HG03196 (cell line): Measurements from ENCODE around the gene RAB13.

Experiments used
- ATAC-seq: cut with Tn5 transposase; IDR thresholded peaks from one replicate; pipeline ENCODE4 v1.9.1; 2021; ENCODE audit not compliant: unreplicated experiment

RAB13 gene

DNA sequence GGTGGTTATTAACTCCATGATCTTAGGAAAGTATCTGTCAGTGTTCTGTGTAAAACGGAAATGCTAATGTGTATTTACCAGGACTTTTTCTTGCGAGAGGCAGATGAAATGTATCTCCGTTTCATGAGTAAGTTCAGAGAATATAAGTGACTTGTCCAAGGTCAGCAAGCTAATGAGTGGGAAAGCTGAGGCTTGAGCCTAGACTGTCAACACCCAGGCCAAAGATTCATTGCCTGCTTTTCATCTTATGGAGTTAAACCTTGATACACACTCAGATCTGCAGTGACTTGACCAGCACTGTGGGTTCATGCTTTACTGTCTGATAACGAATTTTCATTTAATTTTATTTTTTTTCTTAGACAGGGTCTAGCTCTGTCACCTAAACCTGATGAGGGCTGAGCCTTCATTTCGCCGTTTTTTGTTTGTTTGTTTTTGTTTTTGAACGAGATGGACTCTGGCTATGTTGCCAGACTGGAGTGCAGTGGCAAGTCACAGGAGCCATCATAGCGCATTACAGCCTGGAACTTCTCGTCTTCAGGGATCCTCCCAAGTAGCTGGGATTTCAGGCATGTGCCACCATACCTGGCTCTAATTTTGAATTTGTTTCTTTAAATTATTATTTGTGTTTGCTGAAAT is 7.7 kb downstream of the RAB13 start:
- ATAC-seq, result no peak

DNA sequence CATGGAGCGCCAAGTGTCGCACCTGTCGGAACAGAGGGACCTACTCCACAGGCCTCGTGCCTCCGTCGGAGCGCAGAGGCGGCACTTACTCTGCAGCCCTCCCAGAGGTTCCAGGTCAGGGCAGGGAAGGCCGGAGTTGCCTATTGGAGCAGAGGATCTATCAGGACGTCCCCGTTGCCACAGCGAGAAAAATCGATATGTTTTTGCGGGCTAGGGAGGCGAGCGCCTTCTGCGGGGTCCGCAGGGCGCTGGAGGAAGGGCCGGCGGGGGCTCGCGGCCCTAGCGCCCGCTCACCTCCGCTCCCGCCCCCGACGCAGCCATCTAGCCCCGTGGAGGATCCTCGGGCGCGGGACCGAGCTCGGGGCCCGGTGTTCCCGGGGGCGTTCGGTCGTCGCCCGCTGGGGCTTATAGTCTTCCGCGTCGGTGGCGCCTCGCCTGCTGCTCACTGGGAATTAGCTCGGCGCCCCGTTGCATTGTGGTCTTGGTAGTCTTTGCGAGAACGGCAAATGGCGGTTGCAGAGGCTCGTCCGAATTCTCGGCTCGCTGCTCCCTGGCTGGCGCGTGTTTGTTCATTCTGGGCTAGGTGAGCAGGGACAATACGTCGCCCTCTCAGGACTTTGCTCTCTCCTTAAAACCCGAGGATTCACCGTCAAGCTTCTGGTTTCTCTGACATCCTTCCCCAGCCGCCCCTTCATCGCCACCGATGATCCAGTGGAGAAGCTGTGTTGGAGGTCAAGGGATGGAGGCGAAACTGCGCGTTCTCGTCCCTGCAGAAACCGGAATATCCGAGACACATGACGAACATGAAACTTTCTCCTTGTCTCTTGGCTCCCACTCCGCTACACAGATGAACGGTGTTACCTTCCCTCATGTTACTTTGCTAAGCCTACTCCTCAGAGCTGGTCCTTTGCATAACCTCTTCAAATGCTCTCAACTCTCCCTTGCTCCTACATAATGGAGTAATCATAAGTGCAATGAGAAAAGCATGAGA is 8.6 kb downstream of the RAB13 start, which contains the start of gene JTB:
TSS of gene JTB (minus strand) at position 425 of the 991 bp plus-strand sequence. CDS start at position 3, 422 bp downstream.
- peak; percentile 79 for ATAC-seq

DNA sequence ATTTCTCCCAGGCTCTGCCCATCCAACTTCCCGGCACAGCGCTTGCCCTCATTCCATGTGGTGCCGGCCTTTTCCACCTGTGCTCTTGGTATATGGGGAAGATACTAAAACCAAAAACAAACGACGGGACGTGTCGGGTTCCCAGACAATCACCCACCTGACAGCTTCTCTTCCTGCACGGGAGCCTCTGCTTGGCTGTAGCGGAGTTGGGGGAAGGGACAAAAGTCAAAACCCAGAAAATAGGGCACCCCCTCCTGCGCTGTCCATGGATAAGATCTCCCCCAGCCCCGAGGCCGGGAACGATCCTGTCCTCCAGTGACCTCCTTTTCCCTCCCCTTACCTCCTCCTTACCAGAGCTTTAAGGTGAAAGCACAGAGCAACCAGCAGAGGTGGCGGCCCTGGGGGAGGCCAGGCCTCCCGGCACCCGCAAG is 9.3 kb downstream of the RAB13 start:
- ATAC-seq, result no peak

DNA sequence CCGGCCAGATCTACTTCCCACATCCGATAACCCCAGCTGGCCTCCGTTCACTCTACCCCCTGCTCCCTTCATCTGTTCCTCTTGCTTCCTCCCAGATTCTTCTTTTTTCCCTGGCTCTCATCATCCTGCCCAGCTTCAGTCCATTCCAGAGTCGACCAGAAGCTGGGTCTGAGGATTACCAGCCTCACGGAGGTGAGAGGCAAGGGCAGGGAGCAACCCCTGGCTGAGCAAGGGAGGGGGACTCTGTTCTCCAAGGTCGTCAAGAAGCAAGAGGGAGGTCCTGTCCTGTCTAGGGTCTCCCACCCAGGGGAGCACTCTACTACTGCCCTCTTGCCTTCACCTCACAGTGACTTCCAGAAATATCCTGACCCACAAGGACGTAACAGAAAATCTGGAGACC is 12.6 kb downstream of the RAB13 start:
- ATAC-seq, result no peak

DNA sequence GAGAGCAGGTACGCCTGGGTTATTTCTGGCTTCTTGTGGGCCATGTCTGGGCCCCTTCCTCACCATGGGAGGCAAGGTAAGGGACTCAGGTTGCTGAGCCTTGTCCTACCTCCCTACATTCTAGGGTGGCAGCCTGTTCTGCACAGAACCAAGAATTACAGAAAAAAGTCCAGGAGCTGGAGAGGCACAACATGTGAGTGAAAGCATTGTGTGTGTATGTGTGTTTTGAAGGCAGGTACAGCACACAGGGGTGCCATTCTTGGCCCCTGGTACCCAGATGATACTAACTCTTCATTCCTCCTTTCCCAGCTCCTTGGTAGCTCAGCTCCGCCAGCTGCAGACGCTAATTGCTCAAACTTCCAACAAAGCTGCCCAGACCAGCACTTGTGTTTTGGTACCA is 13.1 kb downstream of the RAB13 start:
- ATAC-seq, result no peak

DNA sequence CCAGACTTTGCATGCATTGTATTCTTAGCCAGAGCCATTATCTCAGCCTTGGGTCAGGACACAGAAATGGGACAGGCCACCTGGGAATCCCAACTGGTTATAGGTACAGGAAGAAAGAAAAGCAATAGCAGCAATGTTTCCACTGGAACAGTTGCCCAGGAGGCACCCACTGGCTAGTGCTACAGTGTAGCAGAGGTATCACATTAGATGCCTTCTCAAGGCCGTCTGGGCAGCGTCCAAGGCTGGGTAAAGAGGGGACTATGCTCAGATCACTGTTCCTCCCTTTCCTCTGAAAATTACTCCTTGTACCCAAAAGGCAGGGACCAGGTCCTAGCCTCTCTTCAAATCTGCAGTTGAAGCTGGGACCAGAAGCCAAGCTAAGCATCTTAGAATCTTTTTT is 15.8 kb downstream of the RAB13 start:
- no peak for ATAC-seq

DNA sequence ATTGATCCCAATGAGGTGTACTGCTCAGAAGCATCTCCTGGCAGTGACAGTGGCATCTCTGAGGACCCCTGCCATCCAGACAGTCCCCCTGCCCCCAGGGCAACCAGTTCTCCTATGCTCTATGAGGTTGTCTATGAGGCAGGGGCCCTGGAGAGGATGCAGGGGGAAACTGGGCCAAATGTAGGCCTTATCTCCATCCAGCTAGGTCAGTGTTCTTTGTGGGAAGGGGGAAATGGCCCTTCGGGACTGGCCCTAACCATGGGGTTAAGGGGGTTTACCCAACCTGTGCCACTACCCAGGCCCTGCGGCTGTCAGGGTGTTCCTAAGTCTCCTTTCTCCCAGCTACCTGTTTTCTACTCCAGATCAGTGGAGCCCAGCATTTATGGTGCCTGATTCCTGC is 17.2 kb downstream of the RAB13 start:
- no peak for ATAC-seq

DNA sequence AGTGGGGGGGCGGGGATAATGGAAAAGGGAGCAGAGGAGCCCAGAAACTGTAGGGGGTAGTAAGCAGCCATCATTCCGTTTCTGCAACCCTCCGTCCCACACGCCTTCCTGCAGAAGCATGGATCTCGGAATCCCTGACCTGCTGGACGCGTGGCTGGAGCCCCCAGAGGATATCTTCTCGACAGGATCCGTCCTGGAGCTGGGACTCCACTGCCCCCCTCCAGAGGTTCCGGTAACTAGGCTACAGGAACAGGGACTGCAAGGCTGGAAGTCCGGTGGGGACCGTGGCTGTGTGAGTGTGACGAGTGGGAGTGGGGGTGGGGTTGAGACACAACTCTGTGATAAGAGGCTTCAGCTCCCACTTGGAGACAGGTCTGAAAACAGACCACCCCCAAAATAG is 17.7 kb downstream of the RAB13 start:
- no peak for ATAC-seq

DNA sequence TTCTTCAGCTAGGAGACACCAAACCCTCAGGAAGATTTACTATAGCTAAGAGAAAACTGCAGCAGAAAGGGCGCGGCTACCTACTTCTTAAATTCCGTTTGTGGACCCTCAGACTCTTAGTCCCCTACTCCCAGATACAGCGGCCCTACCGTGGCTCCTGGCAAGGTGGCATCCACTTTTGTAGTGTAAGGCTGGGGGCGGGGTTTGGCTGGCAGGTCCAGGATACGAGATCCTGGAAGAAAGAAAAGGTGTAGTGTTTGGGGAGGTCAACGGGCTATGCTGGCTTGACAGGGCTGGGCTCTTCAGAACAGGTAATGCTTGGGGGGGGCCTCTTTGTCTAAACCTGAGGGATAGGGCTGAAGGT is 18.2 kb downstream of the RAB13 start:
- ATAC-seq, result no peak

DNA sequence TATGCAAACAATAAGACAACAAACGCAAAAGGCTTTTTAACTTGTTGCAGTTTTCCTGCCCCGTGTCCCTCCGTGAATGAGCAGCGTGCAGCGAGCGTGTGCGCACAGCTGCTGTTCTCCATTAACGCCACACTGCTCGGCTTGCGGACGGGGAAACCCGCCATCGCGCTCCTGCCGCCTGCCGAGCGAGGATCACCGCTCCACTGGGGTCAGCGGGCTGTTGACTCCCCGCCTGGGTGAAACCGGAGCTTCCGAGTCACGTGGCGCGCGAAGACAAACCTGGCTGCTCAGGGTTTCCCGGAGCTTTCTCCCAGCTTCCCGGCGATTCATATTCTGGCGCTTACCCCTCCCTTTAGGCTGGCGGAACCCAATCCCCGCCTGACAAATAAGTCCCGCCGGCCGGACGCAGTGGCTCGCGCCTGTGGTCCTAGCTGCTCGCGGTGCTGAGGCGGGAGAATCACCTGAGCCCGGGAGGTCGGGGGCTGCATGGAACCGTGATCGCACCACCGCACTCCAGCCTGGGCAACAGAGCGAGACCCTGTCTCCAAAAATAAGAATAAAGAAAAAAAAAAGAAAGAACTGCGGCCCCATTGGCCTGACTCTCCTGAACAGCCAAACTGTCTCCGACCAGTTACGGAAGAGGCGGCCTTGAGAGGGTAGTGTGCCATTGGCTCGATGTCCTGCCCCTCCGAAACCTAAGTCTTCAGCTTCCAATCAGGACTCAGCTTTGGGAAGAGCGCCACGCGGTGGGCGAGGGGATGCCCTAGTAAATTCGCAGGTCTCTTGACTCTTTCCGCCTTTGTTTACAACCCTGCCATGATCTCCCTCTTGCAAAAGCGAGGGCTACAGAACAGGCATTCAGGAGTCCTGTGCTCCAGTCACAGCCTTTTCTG is 18.8 kb downstream of the RAB13 start, which contains the start of gene CREB3L4:
TSS of gene CREB3L4 (plus strand) at position 796 of the 893 bp plus-strand sequence. CDS start 624 bp downstream, outside the sequence.
- peak; percentile 68 for ATAC-seq

DNA sequence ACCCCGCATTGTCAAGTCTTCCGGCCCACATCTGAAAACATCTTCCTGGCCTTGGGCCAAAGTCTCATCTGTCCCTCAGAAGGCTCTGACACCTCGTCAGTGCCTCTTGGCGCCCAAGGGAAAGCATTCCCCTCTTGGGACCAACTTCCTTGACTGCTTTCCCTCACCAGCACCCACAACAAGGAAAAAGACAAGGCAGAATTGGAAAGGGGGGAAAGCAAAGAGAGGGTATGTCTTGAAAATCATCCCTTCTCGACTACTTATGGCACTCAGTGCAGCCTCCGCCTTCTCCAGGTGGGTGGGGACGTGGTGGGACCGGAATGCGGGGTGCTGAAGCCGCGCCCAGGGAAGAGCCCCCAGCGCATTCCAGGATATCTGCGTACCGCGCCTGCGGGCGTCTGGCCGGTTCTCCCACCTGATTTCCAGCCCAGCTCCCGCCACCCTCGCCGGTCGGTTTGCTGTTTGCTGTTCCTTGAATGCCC is 22.2 kb downstream of the RAB13 start:
- no peak for ATAC-seq

DNA sequence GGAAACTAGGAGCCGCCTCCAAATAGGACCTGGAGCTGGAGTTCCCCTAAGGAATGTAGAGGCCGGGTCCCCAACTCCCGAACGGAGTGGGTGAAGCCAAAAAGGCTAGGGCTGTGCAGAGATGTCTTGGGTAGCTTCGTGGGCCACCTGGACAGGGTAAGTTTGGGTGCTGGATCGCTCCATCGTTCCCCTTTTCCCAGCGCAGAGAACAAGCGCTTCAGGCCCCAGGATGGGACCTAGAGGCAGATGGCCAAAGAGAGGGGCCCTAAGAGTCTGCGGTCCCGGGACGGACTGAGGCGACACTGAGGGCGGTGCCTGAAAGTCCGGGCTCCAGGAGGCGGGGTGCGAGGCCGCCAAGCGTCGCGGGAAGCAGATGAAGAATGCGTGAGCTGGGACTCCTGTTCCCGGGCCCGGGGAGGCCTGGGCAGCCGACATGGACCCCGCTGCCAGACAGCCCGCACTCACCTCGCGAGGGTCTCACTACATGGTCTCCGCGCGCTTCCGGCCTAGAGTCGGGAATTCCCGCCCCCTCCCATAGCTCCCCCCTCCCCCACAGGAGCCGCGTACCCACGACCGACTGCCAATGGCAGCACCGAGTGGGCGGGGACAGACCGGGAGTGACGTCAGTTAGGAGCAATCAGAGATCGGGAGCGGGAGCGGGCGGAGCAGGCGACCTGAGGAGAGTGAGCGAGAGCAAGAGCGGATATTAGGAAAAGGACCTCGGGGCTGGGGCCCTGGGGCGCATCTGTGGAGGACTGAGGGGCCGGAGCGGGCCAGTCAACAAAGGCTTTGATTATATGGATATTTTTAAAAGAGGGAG is 22.9 kb downstream of the RAB13 start, which contains the start of gene SLC39A1:
TSS of gene SLC39A1 (minus strand) at position 508 of the 820 bp plus-strand sequence. CDS start 822 bp downstream, outside the sequence.
- ATAC-seq, result peak; percentile 41

DNA sequence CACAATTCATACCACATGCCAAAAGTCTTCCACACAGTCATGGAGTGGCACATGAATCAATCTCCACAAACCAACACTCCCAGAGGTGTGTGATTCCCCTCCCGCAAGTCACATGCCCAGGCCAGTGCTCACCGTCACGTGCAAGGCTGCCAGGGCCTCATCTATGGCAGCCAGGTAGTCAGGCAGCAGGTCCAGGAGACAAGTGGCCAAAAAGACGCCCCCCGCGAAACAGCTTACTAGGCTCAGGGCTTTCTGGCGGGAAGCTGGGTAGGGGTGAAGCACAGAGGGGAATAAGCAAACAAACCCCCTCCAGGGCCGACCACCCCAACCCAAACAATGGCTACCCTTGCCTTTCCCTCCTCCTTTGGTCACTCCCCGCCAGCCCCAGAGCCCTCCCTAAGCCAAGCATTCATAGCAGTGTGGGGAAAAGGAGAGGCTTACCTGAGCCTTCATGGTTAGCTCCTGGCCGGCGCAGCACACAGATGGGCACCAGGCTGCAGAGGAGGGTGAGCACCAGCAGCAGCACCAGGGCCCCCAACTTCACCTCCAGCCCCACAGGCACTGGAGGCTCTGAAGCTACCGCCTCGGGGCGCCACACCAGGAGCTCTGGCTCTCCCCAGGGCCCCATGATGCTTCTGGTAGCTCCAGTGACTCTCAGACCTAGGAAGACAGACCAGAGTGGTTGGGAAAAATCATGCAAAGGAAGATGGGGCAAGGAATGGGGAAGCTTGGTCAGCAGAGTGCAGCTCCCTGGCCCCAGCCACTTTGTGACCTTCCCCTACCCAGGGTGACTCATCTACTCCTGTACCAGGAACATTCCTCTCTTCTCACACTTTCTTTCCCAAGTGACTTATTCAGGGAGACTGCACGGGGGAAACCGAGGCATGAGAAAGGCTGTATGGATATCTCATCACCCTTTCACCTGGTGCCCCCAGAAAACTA is 23.8 kb downstream of the RAB13 start:
- ATAC-seq, result no peak

DNA sequence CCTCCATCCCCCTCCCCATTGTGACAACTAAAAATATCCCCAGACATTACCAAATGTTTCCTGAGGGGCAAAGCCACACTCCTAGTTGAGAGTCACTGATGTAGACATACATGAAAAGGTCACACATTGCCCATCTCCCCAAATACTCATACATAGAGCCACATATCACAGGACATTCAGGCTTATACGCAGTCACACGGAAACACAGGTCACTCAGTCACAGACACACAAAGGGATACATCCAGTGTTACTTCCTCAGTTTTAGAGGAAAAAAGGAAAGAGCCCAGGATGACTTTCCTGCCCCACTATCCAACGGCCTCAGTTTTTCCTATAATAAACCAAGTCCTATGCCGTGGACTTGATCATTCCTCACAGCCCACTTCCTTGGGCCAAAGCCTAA is 24.7 kb downstream of the RAB13 start:
- no peak for ATAC-seq

DNA sequence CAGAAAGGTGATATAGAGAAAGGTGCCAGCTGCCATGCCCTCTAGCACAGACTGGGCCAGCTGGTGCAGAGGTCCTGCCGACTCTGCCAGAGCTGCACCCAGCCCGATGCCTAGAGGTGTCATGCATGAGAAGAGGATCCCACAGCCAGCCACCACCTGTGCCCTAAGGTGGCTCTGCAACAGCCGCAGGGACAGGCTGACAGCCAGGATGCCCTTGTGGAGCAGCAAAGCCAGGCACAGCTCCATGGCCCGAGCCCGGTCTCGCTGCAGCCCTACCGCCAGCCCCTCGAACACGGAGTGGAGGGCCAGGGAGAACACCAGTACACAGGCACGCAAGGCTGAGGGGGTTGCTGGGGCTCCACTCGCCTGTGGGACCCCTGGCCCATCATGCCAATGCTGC is 25.9 kb downstream of the RAB13 start:
- no peak for ATAC-seq

DNA sequence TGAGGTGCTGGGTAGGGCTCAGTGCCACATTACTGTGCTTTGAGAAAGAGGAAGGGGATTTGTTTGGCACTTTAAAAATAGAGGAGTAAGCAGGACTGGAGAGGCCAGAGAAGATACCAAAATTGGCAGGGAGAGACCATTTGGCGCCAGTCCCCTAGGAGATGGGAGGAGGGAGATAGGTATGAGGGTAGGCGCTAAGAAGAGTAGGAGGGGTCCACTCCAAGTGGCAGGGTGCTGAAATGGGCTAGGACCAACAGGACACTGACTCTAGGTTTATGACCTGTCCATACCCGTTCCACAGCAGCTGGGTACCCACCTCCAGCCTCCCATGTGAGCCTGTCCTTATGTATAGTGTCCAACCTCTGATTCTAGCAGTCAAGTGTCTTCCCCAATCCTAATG is 26.7 kb downstream of the RAB13 start:
- no peak for ATAC-seq

DNA sequence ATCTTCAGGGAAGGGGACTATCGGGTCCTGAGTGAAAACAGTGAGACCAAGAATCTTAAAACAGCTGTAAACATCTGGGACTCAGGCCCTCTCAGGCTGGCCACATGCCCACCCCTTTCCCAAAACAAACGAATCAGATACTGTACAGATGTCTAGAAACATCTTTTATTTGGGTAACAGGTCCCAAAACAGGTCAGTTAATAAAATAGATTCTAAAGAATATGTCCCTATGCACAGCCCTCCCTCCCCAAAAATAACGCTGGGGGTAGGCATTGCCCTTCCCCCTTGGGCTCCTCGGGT is 27.2 kb downstream of the RAB13 start:
- no peak for ATAC-seq

DNA sequence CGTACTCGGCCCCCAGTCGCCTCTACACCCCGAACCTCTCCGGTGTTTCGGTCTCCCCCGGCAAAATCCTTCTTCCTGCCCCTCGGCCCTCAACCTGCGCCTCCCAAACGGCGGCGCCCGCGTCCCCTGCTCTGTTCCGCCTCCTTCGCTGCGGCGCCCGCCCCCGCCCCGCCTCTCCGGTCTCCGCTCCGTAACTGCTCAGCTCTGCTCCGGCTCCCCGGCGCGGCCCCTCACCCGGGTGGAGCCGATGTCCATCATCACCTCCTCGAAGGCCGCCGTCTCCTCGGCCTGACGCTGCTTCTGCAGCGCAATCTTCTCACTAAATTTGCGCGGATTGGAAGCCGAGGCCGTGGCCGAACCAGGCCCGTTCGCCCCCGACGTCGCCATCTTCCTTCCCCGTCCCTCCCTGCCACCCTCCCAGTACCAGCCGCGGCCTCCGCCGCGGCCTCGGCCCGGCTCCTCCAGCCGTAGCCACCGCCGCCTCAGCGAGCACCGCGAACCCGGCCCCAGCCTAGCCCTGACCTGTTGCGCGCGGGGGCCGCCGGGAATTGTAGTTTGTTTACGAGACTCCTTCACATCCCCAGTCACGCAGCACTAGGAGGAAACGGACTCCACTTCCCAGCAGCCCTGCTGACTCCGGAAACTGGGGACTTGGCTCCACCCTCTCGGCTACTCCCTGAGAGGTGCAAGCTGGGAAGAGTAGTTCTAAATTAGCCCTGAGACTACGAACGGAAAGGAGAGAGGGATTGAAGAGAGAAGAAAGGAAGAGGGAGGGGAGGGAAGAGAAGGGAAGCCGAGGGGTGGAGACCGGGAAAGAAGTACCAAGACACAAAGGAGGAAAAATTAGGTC is 27.8 kb downstream of the RAB13 start, which contains the start of gene CRTC2:
TSS of gene CRTC2 (minus strand) at position 502 of the 850 bp plus-strand sequence. CDS start at position 387, 115 bp downstream.
- peak; percentile 78 for ATAC-seq
